CD4-positive, alpha-beta T cell treated with Interleukin-15 for 1 hour (primary cell): Measurements from ENCODE around the gene HOXC4.
A peak's percentile ranks its signal among the peaks of the same experiment; 100 is the strongest.
"Not testable (repeated sequence)": the region's sequence is repeated elsewhere in the genome, so short reads cannot be mapped to it uniquely, and the experiment has no call there.

Source experiments
- DNase-seq: peaks from one replicate; pipeline ENCODE4 v3.0.0-alpha.2; 2020

Gene HOXC4

GRCh38 chr12:54060174-54060974 is 6.7 kb downstream of the HOXC4 start:
- DNase-seq: no peak

GRCh38 chr12:54060975-54061778 is 7.5 kb downstream of the HOXC4 start:
- DNase-seq: no peak

DNA sequence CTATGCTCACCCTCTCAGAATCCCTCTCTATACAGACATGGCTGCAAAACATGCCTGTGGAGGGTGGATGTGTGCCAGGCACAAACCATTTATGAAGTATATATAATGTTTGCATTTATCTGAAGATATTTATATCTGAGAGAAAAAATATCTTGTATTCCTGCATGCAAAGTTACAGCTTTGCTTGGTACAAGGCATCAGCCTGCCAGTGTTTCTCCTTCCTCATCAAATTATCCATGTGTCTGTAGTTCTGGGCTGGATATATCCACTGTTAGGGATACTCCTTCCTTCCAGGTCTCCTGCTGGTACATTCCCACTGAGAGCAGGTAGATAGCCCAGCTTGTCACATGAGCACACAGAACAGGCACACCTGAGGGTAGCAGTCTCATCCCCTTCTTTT is 12.0 kb downstream of the HOXC4 start:
- no peak for DNase-seq

- no peak for DNase-seq
These were observed 12.8 kb downstream of the HOXC4 start for GRCh38 chr12:54066408-54066807.

GRCh38 chr12:54068418-54069070 is 14.9 kb downstream of the HOXC4 start:
- DNase-seq: no peak

DNA sequence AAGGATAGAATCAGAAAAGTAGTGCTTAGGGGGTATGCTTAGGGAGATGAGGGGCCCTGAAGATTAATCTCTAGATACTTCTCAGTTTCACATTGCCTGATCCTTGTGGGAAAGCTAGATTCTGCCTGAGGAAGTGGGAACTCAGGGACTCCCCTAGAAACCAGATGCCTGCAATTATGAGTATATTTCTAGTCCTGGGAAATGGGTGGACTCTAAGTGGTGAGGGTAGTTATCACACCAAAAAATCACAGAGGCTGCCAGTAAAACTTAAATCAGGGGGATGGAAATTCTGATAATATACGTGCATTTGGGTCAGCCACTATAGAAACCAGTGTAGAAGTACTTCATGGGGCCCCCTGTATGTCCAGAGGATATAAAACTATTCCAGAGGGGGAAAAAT is 18.3 kb downstream of the HOXC4 start:
- no peak for DNase-seq

DNA sequence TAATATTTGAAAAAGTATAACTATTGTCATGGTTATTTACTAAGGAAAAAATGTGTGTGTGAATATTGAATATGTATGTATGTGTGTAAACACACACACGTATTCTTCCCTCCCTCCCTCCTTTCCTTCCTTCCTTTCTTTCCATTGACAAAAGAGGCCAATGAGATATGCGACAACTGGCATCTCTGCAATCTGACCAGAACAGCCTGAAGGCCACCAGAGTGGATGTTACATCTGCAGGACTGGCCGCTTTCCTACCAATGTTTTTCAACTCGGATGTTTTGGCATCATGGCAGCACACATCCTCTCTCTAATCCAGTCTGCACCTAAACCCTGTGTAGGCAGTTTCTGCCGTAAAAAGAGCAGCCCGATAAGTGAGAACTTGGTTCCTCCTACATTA is 20.7 kb downstream of the HOXC4 start:
- DNase-seq: no peak

DNA sequence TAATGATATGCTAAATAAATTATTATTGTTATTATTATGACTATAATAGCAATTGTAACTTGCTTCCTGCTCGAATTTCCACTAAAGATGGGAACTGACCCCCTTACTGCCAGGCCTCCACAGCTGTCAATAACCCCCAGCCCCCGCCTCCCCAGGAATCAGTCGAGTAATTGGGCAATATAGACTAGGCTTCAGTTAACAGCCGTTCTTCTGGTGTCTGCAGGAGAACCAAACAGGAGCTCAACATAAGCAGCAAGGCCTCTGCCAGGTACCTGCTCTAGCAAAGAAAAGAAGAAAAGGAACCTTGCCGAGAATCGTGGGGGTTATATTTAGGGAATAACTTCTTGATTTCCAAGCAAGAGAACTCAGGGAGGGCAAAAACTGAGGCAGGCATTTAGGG is 21.8 kb downstream of the HOXC4 start:
- DNase-seq: no peak

GRCh38 chr12:54075974-54076373 is 22.3 kb downstream of the HOXC4 start:
- DNase-seq: no peak

DNA sequence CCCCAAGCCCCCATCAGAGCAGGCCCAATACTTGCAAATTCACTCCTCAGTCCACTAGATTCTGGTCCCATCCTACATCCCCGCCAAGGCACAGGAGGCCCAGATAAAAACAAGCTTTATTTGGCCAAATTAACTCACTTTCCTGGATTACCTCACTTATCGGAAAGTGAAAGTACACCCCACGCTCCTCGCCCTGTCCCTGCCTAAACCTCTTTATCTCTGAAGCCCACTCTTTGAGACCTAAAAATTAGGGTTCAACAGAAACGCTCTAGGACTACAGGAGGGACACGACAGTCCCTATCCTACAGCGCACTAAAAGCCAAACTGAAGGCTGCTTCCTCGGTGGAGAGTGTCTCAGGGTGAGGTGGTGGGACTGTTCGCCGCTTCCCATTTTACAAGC is 24.2 kb downstream of the HOXC4 start:
- DNase-seq: not testable (repeated sequence)

DNA sequence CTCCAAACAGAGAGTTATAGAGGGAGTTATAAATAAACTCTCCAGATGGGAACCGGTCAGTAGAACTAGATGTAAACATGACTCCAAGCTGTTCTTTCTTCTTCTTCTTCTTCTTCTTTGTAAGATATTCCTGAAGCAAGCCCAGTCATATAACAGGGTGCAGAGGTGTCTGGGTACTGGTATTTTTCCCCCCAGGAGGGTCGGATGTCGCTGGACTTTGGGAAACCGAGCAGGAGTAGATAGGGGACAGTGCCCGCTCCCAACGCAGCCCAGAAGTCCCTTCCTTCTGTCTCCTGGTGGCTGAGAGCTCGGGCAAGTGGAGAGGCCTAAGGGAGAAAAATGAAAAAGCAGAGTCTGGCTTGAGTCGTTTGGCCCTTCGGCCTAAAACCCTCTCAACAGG is 25.5 kb downstream of the HOXC4 start:
- not testable (repeated sequence) for DNase-seq

- DNase-seq: not testable (repeated sequence)
These were observed 26.6 kb downstream of the HOXC4 start for GRCh38 chr12:54080008-54080924.

DNA sequence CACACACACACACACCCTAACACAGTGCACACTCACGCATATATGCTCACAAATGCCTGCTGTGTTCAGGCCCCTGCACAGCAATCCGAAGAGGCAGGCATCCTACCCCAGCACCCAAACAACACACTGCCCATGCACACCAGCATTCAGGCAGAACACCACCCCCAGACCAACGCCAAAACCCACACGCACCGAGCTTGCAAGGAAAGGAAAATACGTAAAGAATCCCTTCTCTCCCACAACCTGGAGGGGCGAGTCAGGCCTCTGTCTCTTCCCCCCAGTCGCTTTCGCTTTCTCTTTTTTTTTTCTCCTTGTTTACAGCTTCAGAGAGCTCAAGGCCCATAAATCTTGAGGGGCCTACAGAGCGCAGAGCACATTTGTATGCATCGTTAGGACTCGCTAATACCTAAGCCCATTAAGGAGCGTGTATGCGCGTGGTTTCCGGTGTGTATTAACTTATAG is 27.4 kb downstream of the HOXC4 start:
- peak; percentile 26 for DNase-seq

DNA sequence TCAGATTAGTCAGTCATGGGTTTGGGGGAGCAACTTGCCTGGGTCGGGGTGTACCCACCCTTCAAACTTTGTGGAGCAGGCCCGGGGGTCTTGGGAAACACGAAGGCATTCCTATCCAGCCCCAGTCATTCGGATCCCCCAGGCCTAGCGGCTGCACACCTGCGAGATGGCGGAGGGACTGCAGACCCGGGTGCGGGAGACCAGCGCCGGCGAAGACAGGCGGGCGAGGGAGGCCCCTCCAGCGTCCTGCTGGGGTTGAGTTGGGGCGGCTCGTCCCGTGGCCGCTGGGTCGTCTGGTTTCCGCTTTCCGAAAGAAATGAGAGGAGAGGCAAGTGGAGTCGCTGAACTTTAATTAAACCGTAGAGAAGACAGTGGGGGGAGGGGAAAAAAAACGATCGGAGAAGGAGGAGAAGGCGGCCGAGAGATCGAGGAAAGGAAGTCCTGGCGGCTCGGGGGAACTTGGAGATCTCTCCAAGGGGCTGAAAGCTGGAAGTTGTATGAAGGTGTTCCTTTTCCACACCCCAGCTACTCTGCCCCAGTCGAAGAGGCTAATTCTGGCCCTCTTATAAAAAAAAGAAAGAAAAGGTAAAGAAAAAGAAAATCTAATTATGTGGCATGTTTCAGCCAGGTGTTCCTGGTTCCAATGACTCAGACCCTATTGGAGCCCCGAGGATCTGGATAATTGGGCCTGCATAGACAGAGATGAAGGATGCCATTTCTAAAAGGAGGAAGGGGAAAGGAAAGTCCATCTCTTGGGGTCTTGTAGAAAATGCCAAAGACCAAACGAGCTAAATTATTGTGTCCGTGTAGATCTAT is 28.2 kb downstream of the HOXC4 start:
- not testable (repeated sequence) for DNase-seq

DNA sequence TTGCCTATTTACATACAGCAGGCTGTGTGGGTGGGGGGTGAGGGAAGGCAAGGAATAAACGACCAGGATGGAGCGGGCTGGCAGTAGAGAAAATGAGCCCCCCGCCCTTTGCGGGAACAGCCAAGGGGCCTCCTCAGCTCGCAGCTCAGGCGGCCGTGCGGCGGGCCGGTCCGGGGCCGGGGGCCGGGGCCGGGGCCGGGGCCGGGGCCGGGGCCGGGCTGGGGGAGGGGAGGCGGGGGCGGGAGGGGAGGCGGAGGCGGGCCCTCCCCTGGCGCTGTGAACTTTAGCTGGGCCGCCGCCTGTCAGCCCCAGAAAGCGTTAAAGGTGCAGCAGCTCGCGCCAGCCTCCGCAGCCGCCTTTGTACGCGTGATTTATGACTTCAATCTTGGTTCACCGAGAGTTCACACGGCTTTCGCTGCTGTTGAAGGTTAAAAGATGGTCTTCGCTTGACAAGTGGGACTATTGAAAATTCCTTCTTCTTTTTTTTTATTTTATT is 28.8 kb downstream of the HOXC4 start:
- DNase-seq: peak; percentile 44

DNA sequence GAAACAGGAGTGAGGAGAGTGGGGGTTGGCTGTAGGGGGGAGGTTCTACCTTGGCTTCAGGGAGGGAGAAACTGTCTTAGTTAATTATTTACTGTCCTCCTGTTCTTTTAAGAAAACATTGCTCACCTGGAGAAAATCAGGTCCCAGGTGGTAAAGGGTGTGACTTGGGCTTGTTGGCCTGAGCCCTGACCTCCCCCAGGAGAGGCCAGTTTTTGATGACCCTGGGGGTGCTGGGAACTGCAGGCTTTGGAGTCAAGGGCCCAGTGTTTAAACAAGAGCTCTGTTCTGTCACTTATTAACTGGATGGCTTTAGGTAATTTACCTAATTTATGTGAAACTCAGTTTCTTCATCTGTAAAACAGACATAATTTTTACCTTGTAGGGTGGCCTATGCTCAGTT is 34.4 kb downstream of the HOXC4 start:
- DNase-seq: not testable (repeated sequence)

DNA sequence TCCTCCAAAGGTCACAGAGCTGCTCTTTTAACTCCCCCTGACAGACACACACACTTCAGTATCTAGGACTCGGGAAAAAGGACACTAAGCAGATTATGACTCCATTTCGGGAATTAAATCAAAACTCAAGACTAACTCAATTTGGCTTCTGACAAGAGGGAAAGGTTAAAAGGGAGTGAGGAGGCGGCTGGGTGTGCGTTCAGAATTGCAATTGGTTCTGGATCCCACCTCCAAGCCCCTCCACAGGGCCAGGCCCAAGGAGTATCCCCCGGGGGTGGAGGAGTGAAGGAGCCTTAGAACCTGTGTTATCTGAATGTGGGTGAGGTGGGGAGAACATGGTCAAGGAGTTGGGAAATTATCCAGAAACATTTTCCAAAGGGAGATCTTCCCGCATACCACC is 35.8 kb downstream of the HOXC4 start:
- DNase-seq: not testable (repeated sequence)

- DNase-seq: not testable (repeated sequence)
These were observed 36.7 kb downstream of the HOXC4 start for GRCh38 chr12:54090312-54090711.

GRCh38 chr12:54092943-54093342 is 39.3 kb downstream of the HOXC4 start:
- not testable (repeated sequence) for DNase-seq

DNA sequence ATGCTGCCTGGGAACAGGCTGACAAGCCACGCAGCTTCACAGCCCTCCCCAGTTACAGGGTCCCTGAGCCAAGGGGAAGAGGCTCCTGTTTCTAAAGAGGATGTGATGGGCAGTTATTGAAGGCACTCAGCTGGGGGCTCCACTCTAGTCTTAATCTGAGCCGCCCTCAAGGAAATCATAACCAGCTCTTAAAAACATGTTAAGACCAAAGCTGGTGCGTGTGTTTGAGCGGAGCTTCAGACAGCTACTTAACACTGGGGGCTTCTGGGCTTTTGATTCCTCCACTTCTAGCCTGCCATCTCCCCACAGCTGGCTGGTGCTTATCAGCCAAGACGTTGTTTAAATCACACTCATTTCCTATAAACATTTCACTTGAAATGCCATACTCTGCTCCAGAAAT is 42.3 kb downstream of the HOXC4 start:
- not testable (repeated sequence) for DNase-seq

- not testable (repeated sequence) for DNase-seq
These were observed 45.0 kb downstream of the HOXC4 start for GRCh38 chr12:54098644-54099043.
